Thymus (tissue), 11 donors: ENCODE results near the gene ZFPM1. TPM values are rescaled to one million over a fixed set of nuclear protein-coding genes. Genes with fewer than 3 reads are reported as not detected.

Experiments
- DNase-seq, 9 donors: peaks; one replicate each; pipeline ENCODE4 v3.0.0-alpha.2; 2013; ENCODE audit warnings: low spot score in 9 of 9, low read depth in 6 of 9, missing footprints in 1 of 9
- H3K27ac ChIP-seq, 2 donors: one replicate each; pipeline ENCODE4 v1.5.1; 2013; ENCODE audit warnings: control low read depth in 1 of 2, low read depth in 1 of 2, low read length in 1 of 2, mild to moderate bottlenecking in 1 of 2, moderate library complexity in 1 of 2
- H3K27me3 ChIP-seq, 2 donors: one replicate each; pipeline ENCODE4 v1.5.1; 2013; ENCODE audit warnings: low read length in 1 of 2; ENCODE audit not compliant: control insufficient read depth in 2 of 2, insufficient read depth in 1 of 2
- H3K36me3 ChIP-seq, 2 donors: one replicate each; pipeline ENCODE4 v1.5.1; 2013; ENCODE audit warnings: low read length in 1 of 2, mild to moderate bottlenecking in 1 of 2, moderate library complexity in 1 of 2; ENCODE audit not compliant: control insufficient read depth in 2 of 2, insufficient read depth in 2 of 2
- H3K4me1 ChIP-seq, 2 donors: one replicate each; pipeline ENCODE4 v1.5.1; 2013; ENCODE audit warnings: low read length in 2 of 2; ENCODE audit not compliant: control insufficient read depth in 2 of 2, insufficient read depth in 2 of 2
- H3K4me3 ChIP-seq, 2 donors: one replicate each; pipeline ENCODE4 v1.5.1; 2013; ENCODE audit warnings: low read length in 2 of 2, control low read depth in 1 of 2, mild to moderate bottlenecking in 1 of 2
- H3K9me3 ChIP-seq, 2 donors: one replicate each; pipeline ENCODE4 v1.5.1; 2013; ENCODE audit warnings: low read length in 1 of 2, mild to moderate bottlenecking in 1 of 2; ENCODE audit not compliant: control insufficient read depth in 2 of 2, insufficient read depth in 1 of 2
- WGBS: extraction: QIAGEN DNeasy Blood & Tissue Kit; methylation state at CpG from one replicate; pipeline ENCODE4 v1.1.7; 2013; 5-methylcytosine and 5-hydroxymethylcytosine counted together
- polyA plus RNA-seq: library from polyadenylated mRNA; stranded (reverse); fragments of 200-250 nt; gene quantifications from one replicate; pipeline ENCODE4 v1.2.3, GENCODE V29; 2013
- total RNA-seq: library from RNA; stranded (reverse); fragments of 120-200 nt; gene quantifications from one replicate; pipeline ENCODE4 v1.2.4, GENCODE V29; 2013
- donor health status: healthy.

The ZFPM1 gene
- total and polyA plus RNA-seq, 2 donors = 1.6 to 4.2 TPM

DNA sequence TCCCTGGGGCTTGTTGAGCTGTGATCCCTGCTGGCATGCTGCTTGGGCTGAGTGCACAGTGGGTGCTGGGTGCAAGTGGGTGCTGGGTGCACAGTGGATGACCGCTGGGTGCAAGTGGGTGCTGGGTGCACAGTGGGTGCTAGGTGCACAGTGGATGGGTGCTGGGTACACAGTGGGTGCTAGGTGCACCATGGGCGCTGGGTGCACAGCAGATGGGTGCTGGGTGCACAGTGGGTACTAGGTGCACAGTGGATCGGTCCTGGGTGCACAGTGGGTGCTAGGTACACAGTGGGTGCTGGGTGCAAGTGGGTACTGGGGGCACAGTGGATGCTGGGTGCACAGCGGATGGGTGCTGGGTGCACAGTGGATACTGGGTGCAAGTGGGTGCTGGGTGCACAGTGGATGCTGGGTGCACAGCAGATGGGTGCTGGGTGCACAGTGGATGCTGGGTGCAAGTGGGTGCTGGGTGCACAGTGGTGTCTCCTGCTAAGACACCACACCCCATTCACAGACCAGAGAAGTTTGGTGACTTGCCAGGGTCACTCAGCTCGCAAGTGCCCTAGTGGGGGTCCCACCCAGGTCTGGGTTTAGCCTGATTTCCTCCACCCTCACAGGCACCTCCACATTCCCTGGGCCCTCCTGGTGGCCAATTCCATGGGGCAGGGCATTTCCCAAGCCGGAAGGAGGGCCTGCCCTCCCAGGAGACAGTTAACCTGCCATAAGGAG, 33.5 kb downstream of the ZFPM1 start:
- H3K4me3 ChIP-seq = no peak overlapping the region
- peaks cover 14 to 49% of the 10 kb centered on the region in 2 donors for H3K36me3 ChIP-seq
- no peak overlapping the region for H3K27ac ChIP-seq
- H3K4me1 ChIP-seq = peaks cover 6 to 15% of the 10 kb centered on the region in 2 donors
- no peaks in the 10 kb centered on the region for H3K27me3 ChIP-seq
- peaks cover 0 to 4% of the 10 kb centered on the region in 2 donors for H3K9me3 ChIP-seq
- WGBS = 99% methylated on average over 6 of the region's 6 CpGs
- DNase-seq = no peak

DNA sequence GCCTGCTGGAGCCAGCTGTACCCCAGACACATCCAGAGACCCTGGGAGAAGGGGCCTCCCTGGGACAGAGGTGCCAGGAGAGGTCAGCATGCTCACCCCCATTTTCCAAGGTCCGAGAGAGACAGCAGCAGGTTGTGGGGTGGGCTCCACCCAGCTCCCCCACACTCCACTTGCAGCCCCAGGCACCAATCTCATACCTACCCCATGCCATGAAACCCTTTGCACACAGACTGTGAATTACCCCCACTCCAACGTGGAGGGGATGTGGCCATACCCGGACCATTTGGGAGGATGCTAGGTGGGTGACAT, 34.0 kb downstream of the ZFPM1 start:
- no peaks in the 10 kb centered on the region for H3K27me3 ChIP-seq
- peaks cover 2 to 10% of the 10 kb centered on the region in 2 donors for H3K4me1 ChIP-seq
- H3K27ac ChIP-seq = no peak overlapping the region
- no peak for DNase-seq
- peaks cover 14 to 49% of the 10 kb centered on the region in 2 donors for H3K36me3 ChIP-seq
- 98% methylated on average over 3 of the region's 3 CpGs for WGBS
- peaks cover 0 to 4% of the 10 kb centered on the region in 2 donors for H3K9me3 ChIP-seq
- H3K4me3 ChIP-seq = no peak overlapping the region

DNA sequence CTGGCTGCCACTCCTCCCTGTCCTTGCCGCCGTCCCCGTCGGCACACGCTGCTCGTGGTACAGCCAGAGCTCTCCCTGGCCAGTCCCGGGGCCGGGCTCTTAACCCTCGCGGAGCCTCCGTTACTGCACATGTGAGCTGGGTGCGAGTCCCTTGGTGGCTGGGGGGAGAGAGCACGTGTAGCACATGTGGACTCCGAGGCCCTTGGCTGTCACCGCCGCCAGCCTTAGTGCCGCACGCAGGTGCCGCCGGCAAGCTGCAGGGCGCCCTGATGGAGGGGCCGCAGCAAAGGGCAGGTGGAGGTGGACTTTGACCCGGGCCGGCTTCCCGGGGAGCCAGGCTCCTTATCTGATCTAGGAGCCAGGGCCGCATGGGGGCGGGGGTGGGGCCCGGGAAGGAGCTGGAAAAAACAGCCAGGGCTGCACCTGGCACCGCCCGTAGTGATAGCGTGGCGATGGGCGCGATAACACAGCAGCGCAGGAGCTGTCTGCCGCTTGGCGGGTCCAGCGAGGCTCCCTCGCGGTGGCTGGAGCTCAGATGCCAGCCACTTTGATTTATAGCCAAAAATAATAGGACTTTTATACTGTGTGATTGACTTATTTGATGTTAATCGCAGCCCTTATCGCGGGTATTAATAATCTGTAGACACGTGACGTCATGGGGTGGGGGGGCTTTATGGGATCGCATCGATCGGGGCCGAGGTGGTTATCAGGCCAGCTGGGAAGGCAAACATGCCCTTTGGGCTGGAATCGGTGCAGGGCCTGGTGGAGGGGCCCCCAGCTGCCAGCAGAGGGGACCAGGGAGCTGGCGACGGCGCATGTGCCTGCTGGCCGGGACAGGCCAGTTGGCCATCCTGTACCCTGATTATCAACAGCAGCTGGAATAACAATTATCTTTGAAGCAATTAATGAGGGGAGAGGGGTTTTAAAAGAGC, 35.1 kb downstream of the ZFPM1 start:
- Histone ChIP-seq H3K27me3 (no peaks in the 10 kb centered on the region), H3K36me3 (peaks cover 14 to 51% of the 10 kb centered on the region in 2 donors), H3K4me1 (no peaks in the 10 kb centered on the region), H3K4me3 (no peak overlapping the region), H3K9me3 (peaks cover 0 to 4% of the 10 kb centered on the region in 2 donors), H3K27ac (no peak overlapping the region)
- WGBS = 98% methylated on average over 54 of the region's 54 CpGs
- no peak for DNase-seq

DNA sequence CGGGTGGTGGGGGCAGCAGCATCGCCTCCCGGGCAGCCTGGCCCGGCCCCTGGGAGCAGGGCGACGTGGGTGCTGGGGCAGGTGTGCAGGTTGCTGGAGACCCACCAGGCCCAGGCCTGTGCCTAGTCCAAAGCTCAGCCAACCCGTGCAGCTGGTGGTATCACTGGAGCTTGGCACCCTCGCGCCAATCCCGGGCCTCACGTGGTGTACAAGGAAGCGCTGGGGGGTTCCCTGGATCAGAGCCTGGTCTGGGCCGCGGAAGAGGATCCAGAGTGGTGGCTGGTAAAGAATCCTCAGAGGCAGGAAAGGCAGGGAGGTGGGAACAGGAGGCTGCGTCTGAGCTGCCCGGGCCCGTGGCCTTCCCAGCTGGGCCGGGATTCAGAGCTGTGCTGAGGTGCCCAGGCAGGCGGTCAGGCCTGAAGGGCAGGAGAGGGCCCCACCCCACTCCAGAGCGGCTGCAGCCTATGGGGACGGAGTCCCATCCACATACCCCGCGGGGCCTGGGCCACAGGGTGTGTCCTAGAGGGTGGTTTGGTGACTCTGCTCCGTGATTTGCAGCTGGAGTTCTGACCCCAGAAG, 36.2 kb downstream of the ZFPM1 start:
- no peaks in the 10 kb centered on the region for H3K4me1 ChIP-seq
- DNase-seq = no peak

DNA sequence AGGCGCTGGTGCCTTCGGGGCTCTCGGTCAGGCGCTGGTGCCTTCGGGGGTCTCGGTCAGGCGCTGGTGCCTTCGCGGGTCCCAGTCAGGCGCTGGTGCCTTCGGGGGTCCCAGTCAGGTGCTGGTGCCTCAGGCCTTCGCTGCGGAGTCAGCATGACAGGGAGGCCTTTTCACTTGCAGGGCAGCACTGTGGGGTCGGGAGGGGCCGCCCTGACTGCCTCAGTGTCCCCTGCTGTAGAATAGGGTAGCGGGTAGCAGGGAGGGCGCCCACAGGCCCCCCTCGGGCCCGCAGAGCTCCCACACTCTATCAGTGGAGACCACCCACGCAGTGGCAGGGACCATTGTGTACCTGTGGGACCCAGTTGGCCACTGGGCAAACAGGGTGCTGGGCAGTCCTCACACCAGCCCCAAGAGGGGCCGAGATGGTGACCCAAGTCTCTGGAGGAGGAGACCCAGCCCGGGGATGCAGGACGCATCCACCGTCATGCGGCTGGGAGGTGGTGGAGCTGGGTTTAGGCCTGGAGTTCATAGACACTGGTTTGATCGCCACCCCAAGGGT, 38.0 kb downstream of the ZFPM1 start:
- Histone ChIP-seq H3K27ac (no peak overlapping the region), H3K4me3 (no peak overlapping the region), H3K36me3 (peaks cover 11 to 41% of the 10 kb centered on the region in 2 donors), H3K9me3 (peaks cover 0 to 4% of the 10 kb centered on the region in 2 donors), H3K27me3 (no peaks in the 10 kb centered on the region), H3K4me1 (no peaks in the 10 kb centered on the region)
- DNase-seq = no peak
- 97% methylated on average over 26 of the region's 26 CpGs for WGBS

More for the DNA sequence above, 36.2 kb downstream of the ZFPM1 start:
- Histone ChIP-seq H3K36me3 (peaks cover 14 to 44% of the 10 kb centered on the region in 2 donors), H3K9me3 (peaks cover 0 to 4% of the 10 kb centered on the region in 2 donors), H3K27me3 (no peaks in the 10 kb centered on the region), H3K4me3 (no peak overlapping the region), H3K27ac (no peak overlapping the region)
- WGBS = 98% methylated on average over 24 of the region's 24 CpGs

DNA sequence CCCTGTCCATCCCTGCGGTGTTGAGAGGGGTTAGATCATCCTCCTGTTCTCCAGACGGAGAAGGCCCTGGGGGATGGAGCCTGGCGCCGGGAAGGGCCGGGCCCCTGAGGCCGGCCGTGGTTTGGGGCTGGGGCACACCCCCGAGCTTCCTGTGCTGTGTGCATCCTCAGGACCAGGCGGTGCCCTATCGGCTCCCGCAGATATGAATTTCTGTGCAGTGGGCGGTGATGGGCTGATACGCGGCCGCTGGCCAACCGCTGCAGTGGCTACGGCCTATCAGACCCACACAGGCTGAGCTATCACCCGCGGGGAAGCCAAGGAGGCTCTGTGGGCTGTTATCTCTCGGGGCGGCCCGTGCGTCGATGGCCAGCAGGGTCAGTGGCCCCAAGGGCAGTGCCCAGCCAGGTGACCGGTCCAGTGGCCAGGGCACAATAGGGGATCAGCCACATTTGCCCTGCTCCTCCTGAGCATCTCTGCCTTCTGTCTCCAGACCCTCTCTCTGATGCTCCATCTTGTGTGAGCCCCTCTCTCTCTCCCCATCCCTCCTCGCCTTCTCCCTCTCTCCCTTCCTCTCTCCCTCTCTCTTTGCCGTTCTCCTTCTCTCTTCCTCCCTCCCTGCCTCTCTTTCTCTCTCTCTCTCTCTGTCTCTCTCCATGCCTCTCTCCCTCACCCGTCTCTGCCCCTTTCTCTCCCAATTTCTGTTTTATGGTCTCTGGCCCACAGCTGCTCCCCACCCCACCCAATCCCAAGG, 38.7 kb downstream of the ZFPM1 start:
- no peaks in the 10 kb centered on the region for H3K27me3 ChIP-seq
- 96% methylated on average over 28 of the region's 28 CpGs for WGBS
- H3K4me3 ChIP-seq = no peak overlapping the region
- H3K4me1 ChIP-seq = no peaks in the 10 kb centered on the region
- H3K9me3 ChIP-seq = no peaks in the 10 kb centered on the region
- H3K27ac ChIP-seq = no peak overlapping the region
- DNase-seq = no peak
- peaks cover 6 to 39% of the 10 kb centered on the region in 2 donors for H3K36me3 ChIP-seq

DNA sequence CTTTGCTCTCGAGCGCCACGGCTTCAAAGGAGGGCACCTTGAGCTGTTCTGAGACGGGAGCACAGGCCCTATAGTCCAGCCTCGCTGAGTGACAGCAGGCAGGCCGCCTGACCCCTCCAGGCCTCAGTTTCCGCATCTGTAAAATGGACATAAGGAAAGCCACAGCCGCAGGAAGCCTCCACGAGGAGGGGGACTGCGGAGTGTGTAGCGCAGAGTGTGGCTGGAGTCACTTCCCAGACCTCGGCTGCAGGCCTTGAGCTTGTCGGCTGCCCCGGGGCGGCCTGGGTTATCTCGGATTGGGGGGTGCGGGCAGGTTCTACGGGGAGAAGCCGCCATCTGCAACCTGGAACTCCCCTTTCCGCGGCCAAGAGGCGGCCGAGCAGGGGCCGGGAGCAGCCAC, 40.8 kb downstream of the ZFPM1 start:
- H3K27me3 ChIP-seq = no peaks in the 10 kb centered on the region
- no peak overlapping the region for H3K4me3 ChIP-seq
- H3K4me1 ChIP-seq = no peaks in the 10 kb centered on the region
- 98% methylated on average over 24 of the region's 24 CpGs for WGBS
- H3K36me3 ChIP-seq = peaks cover 0 to 43% of the 10 kb centered on the region in 2 donors
- DNase-seq = no peak
- no peak overlapping the region for H3K27ac ChIP-seq
- no peaks in the 10 kb centered on the region for H3K9me3 ChIP-seq

DNA sequence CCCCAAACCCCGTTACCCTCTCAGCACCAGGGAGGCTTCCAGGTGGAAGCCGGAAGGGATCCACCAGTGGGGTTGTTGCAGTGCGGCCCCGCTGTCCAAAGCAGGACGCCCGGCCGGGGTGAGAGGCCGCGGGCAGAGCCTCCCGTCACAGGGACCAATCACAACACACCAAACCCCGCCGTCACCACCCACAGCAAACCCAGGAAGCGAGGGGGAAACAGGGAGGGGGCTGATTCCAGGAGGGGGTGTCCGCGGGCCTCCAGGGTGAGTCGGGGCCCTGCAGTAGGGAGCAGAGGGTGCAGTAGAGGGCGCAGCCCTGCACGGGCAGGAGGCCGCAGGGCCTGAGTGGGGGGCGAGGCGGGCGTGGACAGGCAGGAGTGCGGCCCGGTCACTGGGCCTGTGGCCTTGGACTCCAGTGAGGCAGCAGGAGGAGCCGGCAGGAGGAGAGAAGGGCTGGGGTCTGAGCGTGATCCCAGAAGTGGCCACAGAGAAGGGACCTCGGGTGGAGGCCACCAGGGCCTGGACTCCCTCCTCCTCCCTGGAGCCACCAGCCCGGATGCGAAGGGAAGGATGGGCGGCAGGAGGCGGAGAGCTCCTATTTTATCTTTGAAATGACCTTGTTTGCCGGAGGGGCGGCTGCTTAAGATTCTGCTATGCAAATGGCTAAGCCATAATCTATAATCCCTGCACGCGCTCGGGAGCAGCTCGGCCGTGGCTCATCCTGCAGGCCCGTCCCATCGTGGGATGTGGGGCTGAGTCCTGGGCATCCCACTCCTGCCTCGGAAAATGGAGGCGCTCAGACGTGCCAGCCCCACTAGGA, 41.5 kb downstream of the ZFPM1 start:
- 98% methylated on average over 43 of the region's 43 CpGs for WGBS
- Histone ChIP-seq H3K27ac (no peak overlapping the region), H3K9me3 (no peaks in the 10 kb centered on the region), H3K36me3 (peaks cover 0 to 43% of the 10 kb centered on the region in 2 donors), H3K27me3 (no peaks in the 10 kb centered on the region), H3K4me3 (no peak overlapping the region), H3K4me1 (no peaks in the 10 kb centered on the region)
- DNase-seq = no peak
